Neural cell (in vitro differentiated cells): Measurements from ENCODE around the gene CUL3.

Source experiments
- EP300 ChIP-seq: fragments of 450-650 bp; conservative IDR thresholded peaks from 2 replicates; pipeline ENCODE4 v1.6.1; 2014; ENCODE audit warnings: antibody characterized with exemption, mild to moderate bottlenecking, moderate library complexity; ENCODE audit not compliant: poor library complexity, severe bottlenecking
- EZH2 ChIP-seq: fragments of 200-600, 300-800 bp; shearing (Covaris generic), sonication (generic); IDR thresholded peaks from 2 replicates; pipeline ENCODE4 v1.6.1; 2014; ENCODE audit warnings: antibody characterized with exemption, low read length, borderline replicate concordance, mild to moderate bottlenecking; ENCODE audit not compliant: insufficient read depth, poor library complexity, severe bottlenecking
- TAF1 ChIP-seq: IDR thresholded peaks from 2 replicates; pipeline ENCODE4 v1.6.1; 2012; ENCODE audit warnings: low read depth
- TF ChIP-seq, protein P1 (sequence below): fragments of 450-650 bp; IDR thresholded peaks from 2 replicates; pipeline ENCODE4 v1.5.1; 2014; ENCODE audit warnings: antibody characterized with exemption, mild to moderate bottlenecking, moderate library complexity; ENCODE audit not compliant: poor library complexity, severe bottlenecking

DNA sequence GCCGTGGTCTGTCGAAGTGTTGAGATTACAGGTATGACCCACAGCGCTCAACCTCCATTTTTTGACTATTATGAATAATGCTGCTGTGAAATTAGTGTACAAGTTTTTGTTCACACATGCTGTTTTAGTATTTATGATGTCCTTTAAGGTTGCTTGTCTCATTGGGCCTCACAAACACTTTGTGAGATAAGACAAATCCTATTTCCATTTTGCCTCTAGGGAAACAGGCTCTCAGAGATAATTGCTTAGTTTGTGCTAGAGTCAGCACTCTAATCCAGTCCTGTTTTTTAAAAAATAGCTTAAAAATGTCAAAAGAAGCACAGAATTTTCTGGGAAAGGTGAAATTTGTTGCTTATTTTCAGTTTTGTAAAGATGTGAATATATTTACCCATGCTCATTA, 43.3 kb upstream of the CUL3 start:
- TF ChIP-seq, protein P1, sequence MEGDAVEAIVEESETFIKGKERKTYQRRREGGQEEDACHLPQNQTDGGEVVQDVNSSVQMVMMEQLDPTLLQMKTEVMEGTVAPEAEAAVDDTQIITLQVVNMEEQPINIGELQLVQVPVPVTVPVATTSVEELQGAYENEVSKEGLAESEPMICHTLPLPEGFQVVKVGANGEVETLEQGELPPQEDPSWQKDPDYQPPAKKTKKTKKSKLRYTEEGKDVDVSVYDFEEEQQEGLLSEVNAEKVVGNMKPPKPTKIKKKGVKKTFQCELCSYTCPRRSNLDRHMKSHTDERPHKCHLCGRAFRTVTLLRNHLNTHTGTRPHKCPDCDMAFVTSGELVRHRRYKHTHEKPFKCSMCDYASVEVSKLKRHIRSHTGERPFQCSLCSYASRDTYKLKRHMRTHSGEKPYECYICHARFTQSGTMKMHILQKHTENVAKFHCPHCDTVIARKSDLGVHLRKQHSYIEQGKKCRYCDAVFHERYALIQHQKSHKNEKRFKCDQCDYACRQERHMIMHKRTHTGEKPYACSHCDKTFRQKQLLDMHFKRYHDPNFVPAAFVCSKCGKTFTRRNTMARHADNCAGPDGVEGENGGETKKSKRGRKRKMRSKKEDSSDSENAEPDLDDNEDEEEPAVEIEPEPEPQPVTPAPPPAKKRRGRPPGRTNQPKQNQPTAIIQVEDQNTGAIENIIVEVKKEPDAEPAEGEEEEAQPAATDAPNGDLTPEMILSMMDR, result no peak
- no peak for TF ChIP-seq EZH2
- TF ChIP-seq TAF1, result no peak
- no peak for TF ChIP-seq EP300
